SIG-M5 (cell line): ENCODE results near the gene MTIF3.
A peak's percentile ranks its signal among the peaks of the same experiment; 100 is the strongest.

ENCODE experiments used
- DNase-seq: peaks from one replicate; lab custom pipeline; 2025; lab: John Stamatoyannopoulos, UW

The MTIF3 gene

GRCh38 chr13:27449936-27450828 lies at the start of gene MTIF3:
Gene MTIF3, minus strand, starts transcription at chr13:27450564. Its CDS starts 10,116 bp downstream, at chr13:27440448.
- peak; percentile 73 for DNase-seq

GRCh38 chr13:27497563-27498230 lies 47.3 kb upstream of the MTIF3 start:
- DNase-seq: no peak

DNA sequence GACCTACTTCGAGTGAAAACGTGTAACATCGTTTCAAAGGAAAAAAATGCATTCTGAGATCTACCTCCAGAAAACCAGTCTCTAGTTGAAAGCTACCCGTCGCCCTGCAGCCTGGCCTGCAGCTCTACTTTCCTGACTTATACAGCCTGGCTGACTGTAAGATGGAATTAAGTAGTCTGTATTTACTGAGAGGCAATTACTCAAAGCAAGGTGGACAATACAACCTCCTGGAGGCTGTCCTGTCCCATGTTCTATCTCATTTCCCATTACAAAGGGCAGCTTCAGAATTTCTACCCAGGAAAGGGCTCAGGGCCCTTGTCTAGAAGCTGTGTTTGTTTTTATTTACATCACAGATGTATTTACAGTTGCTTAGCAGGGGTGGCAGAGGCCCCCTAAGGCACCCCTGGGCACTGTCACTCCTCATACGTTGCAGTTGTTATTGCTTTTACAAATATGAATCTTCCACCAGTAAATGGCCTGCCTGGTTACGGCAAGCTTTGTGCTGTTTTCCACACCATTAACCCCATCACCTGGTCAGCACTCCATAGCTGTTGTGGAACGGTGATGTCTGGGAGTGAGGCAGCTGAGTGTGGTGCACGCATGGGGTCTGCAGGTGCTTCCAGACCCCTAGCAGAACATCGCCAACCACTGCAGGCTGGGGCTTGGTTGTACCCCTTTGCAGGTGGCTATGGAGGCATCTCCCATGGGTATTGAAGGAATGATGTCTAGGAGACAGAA lies 46.3 kb upstream of the MTIF3 start:
- DNase-seq: no peak

DNA sequence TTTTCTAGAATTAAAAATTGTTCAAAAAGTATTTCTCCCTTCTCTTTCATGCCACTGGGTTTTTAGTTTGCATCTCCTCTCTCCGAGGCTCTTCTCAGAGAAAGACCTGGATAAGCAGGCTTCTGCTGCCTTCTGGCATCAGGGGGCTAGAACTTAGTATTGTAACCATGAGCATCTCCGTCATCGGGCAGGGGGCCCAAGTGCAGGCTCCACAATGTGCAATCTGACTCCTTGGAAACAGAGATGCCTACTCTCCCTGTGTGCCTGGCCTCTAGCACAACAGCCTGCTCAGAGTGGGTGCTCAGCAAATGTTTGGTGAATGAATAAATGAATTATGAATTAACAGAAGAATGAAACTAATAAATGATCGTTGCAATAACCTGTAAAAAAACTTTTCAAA lies 45.6 kb upstream of the MTIF3 start:
- no peak for DNase-seq

DNA sequence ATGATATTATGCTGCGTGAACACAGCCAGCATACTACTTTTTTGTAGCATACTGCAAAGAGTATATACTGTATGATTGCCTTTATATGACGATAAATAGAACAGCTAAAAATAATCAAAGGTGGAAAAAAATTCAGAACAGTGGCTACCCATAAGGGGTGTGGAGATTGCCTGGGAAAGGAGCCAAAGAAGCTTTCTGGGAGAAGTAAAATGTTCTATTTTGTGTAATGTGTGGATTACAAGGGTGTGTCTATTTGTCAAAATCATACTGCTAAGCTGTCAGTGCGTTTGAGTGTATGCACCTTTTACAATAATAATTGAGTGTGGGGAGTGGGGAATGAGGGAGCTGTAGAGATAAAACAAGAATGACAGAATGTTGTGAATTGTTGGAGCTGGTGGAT lies 45.2 kb upstream of the MTIF3 start:
- no peak for DNase-seq

GRCh38 chr13:27493981-27494380 lies 43.6 kb upstream of the MTIF3 start:
- DNase-seq: no peak

DNA sequence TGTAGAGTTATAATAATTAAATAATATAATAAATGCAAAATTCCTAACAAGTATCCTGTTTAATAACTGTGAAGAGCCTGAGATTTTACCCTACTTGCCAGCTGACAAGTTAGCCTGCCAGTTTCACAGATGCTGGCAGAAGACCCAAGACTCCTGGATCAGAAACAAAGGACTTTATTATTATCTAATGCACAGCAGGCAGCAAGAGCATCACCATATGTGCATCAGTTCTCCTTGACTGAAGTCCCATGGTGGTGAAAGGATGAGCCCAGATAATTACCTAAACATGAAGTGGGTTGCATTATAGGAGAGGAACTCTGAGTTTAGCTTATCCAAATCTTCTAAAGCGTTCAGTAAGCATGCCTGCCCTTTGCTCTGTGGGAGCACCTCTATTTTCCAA lies 39.1 kb upstream of the MTIF3 start:
- no peak for DNase-seq

DNA sequence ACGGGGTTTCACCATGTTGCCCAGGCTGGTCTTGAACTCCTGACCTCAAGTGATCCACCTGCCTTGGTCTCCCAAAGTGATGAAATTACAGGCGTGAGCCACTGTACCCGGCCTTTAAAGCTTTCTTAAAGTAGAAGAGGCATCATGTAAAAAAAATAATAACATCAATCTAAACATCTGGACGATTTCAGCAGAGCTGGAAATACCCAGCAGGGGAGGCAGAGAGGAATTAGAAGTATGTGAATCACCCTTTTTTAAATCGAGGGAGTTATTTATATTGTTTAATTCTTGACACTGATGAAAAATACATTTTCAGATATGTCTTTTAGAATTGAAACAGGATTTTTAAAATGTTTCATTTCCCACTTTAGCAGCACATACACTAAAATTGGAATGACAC lies 37.4 kb upstream of the MTIF3 start:
- DNase-seq: no peak

- no peak for DNase-seq
Measured at GRCh38 chr13:27483421-27483820, 33.1 kb upstream of the MTIF3 start.

DNA sequence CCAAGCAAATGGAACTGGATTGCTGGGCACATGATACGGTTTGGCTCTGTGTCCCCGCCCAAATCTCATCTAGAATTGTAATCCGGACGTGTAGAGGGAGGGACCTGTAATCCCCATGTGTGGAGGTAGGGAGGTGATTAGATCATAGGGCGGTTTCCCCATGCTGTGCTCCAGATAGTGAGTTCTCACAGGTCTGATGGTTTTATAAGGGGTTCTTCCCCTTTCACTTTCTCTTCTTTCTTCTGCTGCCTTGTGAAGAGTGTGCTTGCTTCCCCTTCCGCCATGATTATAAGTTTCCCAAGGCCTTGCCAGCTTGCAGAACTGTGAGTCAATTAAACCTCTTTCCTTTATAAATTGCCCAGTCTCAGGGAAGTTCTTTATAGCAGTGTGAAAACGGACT lies 32.6 kb upstream of the MTIF3 start:
- peak; percentile 92 for DNase-seq

DNA sequence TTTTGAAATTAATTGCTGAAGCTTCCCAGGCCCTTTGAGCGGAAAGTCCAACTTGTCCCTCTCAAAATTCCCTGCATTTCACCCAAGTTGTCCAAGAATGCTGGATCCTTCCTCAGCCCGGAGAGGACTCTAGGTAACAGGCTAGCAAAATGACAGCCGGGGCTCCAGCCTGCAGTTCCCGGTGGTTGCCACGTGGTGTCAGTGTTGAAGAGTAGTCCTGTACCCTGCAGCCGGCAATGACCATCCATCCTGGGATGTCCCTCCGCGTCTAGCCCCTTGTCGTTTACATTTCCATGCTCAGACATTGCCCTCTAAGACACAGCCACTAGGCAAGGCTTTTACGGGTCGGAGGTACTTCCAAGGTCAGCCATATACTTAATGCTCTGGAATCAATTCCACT lies 31.4 kb upstream of the MTIF3 start:
- no peak for DNase-seq

DNA sequence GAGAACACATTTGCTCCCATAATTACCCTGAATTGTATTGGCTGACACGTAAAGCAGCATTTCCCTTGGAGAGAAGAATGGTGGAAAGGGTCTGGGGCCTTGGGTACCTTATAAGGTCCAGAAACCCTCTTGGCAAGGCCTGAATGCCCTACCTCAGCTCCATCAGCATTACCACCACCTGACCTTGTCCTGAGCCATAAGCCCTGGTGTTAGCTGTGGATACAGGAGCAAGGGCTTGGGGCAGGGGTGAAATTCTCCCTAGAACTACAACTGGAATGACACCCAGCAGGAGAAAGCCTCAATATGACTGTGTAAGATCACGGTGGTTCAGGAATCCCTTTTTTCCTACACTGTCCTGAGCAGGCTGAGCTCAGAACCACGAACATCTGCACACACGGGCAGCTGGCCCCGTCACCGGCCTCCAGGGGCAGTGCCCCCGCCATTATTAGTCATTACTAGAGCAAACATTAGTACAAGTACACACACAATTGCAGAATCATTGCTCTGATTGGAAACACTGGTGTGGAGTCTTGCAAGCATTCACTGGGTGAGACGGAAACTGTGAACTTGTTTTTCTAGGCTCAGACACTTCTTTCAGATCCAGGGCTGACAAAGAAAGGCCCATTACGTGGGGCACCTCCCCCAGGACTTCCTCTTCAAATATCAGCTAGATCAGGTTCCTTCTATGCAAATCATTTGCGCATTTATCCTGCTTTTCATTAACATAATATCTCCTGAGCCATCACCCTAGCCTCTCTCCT lies 26.8 kb upstream of the MTIF3 start:
- no peak for DNase-seq

GRCh38 chr13:27474751-27475268 lies 24.4 kb upstream of the MTIF3 start:
- no peak for DNase-seq

DNA sequence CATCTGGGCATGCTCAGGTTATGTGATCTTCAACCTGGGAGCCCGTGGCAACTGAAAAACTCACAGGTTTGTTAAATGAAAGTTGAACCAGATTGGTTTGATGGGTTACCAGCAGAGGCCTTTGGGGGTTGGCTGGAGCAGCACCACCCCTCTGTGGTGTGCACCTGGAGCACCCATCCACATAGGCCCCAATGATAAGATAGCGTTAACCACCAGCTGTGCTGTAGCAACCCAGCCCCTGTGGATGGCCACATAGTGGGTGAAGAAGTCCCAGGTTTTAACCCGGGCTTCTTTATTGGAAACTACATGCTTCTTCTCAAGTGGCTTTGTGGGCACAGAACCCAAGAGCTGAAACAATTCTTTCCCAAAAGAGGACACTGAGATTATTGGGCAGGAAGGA lies 22.6 kb upstream of the MTIF3 start:
- no peak for DNase-seq

DNA sequence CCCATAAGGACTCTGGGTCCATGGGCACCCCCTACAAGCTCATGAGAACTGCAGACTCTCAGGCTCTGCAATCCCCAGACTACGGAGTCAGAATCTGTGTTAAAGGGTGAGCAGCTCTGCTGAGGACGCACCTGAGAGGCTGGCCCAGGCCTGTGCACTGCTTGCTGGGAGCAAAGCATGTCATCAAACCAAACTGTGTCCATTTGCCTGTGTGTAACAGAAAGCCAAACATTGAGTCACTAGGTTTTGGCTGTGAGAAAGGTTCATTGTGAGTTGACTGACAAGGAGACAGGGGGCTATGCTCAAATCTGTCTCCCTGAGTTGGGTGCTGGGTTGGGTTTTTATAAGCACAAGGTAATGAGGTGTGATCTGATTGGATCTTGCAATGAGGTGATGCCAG lies 22.1 kb upstream of the MTIF3 start:
- no peak for DNase-seq

DNA sequence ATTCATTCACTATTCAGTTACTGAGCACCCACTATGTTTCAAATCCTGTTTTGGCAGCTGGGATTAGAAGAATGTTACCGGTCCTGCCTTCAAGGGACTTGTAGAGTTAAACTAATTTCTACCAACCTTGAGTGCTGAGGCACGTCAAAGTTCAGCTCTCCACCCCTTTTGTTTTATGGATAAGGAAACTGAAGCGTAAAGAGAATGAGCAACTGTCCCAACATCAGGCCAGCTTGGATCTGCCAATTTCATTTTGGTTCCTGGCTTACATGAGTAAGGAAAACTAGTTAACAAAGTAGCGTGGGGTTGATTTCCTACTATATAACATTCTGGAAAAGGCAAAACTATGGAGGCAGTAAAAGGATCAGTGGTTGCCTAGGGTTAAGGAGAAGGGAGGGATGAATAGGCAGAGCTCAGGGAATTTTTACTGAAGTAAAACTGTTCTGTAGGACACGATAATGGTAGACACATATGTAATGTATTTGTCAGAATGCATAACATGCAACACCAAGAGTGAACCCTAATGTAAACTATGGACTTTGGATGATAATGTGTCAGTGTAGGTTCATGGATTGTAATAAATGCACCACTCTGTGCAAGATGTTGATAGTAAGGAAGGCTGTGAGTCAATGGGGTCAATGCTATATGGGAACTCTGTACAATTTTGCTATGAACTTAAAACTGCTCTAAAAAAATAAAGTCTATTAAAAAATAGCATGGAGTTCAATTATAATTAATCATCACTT lies 19.9 kb upstream of the MTIF3 start:
- no peak for DNase-seq

GRCh38 chr13:27466513-27466912 lies 16.1 kb upstream of the MTIF3 start:
- no peak for DNase-seq

DNA sequence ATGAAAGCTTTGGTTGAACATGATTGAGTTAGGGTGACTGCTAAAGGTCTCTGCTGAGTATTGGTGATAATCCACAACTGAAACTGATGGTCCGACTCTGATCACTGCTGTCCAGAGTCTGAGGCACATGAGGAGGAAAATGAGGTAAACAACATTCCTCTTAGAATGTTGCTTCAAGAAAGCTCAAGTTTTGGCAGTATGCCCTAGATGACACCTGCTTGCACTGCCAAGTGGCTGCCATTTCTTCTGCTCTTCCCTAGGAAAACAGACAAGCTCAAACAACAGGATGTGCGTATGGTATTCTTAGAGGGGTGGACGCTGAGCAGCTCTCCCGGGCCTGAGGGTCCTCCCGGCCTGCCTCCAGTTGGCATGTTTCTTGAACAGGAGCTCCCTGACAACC lies 15.2 kb upstream of the MTIF3 start:
- no peak for DNase-seq

GRCh38 chr13:27463500-27463899 lies 13.1 kb upstream of the MTIF3 start:
- no peak for DNase-seq

DNA sequence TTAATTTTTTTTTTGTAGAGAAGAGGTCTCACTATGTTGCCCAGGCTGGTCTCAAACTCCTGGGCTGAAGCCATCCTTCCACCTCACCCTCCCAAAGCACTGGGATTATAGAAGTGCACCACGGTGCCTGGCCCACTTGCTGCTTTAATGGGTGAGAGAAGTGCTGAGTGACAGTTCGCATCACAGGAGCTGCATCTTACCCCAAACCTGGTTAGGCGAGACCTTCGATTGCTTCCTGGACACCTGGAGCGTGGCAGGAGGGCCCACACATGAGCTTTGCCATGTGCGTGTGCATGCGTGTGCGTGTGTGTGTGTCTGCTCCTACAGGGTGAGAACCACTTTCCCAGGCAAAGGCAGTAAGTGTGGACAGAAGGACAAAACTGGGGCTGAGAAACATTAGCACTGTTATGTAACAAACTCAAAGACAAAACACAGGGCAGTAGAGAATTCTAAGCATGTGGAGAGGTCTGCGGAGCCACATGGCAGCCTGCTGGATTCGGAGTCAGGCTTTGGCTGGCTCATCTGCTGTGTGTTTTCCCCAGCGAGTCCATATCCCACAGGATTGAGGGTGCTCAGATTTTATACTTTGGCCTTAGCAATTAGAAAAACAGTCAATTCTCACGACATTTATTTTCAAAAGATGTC lies 11.7 kb upstream of the MTIF3 start:
- DNase-seq: no peak
